Retinal pigment epithelial cell (primary cell): Measurements from ENCODE around the gene ATP10A.
"Not testable (repeated sequence)": the region's sequence is repeated elsewhere in the genome, so short reads cannot be mapped to it uniquely, and the experiment has no call there.

Experiments
- DNase-seq: peaks from one replicate; pipeline ENCODE4 v3.0.0-alpha.2; 2010; ENCODE audit warnings: low read depth
- H3K4me3 ChIP-seq: 2 replicates; pipeline ENCODE4 v1.5.1; 2011; ENCODE audit warnings: mild to moderate bottlenecking, low read length, control low read depth, moderate library complexity
- CTCF ChIP-seq: conservative IDR thresholded peaks from 2 replicates; pipeline ENCODE4 v1.5.1; 2011; ENCODE audit warnings: low read depth, low read length, control low read depth, inconsistent platforms

Gene ATP10A

GRCh38 chr15:25655207-25655948, 207.7 kb downstream of the ATP10A start:
- DNase-seq = no peak
- no peak overlapping the region for H3K4me3 ChIP-seq
- TF ChIP-seq CTCF = no peak

- no peak overlapping the region for H3K4me3 ChIP-seq
- DNase-seq = no peak
- TF ChIP-seq CTCF = no peak
Measured at GRCh38 chr15:25653371-25653770, 209.8 kb downstream of the ATP10A start.

- no peak for TF ChIP-seq CTCF
- H3K4me3 ChIP-seq = no peak overlapping the region
- DNase-seq = no peak
Measured at GRCh38 chr15:25652704-25653103, 210.4 kb downstream of the ATP10A start.

- no peak overlapping the region for H3K4me3 ChIP-seq
- no peak for TF ChIP-seq CTCF
- no peak for DNase-seq
Measured at GRCh38 chr15:25649390-25649789, 213.7 kb downstream of the ATP10A start.

GRCh38 chr15:25643120-25643519, 220.0 kb downstream of the ATP10A start:
- no peak for DNase-seq
- H3K4me3 ChIP-seq = no peak overlapping the region
- TF ChIP-seq CTCF = no peak

- no peak overlapping the region for H3K4me3 ChIP-seq
- TF ChIP-seq CTCF = no peak
- no peak for DNase-seq
Measured at GRCh38 chr15:25641762-25642161, 221.4 kb downstream of the ATP10A start.

GRCh38 chr15:25641361-25641760, 221.8 kb downstream of the ATP10A start:
- no peak for TF ChIP-seq CTCF
- H3K4me3 ChIP-seq = no peak overlapping the region
- peak; percentile 28 for DNase-seq

GRCh38 chr15:25640959-25641358, 222.2 kb downstream of the ATP10A start:
- not testable (repeated sequence) for H3K4me3 ChIP-seq, DNase-seq
